ENCODE measurements around the gene NTM.
"Not testable (repeated sequence)": the region's sequence is repeated elsewhere in the genome, so short reads cannot be mapped to it uniquely, and the experiment has no call there.

NTM gene

DNA sequence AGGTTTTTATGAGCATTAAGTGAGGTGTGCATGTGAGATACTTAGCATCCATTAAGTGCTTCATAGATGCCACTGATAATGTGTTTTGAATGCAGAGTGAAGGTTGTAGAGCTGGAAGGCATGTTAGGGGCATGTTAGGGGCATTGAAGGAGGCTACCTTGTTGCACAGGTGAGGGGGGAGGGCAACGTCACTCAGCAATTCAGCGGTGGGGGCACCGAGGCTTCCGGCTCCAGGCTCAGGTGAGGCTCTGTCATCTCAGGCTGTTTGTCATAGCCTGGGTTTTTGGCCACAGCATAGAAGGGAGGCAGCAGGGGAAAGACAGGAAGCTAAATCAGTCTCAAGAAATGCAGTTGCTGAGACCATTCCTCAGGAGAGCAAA is 299.0 kb downstream of the NTM start:
- no peak for DNase-seq (ENCODE audit: low read depth)

DNA sequence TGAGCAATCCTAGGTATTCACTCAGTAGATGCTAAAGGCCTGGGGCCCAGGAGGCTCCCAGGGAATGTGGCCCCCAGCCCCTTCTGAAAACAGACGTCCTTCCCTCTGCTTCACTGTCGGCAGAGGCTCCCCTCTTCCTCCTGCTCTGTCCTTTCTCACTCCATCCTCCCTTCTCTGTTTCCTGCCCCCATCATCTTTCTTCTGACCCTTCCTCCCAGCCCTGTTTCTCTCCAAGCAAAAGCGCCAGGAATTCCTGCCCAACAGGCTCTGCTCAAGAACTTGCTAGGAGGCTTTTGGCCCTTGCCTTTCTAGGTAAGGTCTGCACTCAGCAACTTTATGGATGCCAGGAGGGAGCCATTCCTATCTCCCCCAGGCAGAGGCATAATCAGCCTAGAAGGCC is 300.5 kb downstream of the NTM start:
- DNase-seq (ENCODE audit: low read depth), result no peak

DNA sequence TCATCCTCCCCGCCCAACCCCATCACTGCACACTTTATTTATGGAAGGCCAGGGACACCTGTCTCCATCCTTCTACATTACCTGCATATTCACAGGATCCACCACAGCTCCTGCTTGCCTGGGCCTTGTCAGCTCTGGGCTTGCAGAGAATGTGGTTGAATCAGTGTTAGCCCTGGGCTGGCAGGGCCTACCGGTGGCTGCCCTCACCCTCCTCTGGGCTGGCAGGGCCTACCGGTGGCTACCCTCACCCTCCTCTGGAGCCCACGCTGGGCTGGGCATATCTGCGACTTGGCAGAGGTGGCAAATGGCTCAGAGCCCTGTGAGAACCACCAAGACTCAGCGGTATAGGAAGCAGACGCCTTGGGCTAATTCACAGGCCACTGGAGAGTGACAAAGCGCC is 300.9 kb downstream of the NTM start:
- no peak for DNase-seq (ENCODE audit: low read depth)

DNA sequence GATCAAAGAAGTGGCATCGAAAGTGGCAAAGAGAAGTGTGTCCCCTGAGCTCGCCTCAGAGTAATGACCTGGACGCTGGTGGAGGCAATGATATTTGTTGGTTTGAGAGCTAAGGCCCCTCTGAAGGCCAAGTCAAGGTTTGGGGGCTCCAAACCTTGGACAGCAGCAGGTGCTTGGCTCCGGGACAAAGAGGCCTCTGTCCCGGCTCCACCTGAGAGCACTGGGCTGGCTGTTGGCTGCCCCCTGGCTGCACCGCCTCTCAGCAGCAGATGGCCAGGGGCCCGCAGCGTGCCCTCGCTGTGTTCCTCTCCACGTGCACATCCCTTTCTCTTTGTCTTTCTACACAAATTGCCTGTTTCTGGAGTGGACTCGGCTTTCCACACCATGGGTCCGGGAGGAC is 301.3 kb downstream of the NTM start:
- DNase-seq (ENCODE audit: low read depth), result no peak

DNA sequence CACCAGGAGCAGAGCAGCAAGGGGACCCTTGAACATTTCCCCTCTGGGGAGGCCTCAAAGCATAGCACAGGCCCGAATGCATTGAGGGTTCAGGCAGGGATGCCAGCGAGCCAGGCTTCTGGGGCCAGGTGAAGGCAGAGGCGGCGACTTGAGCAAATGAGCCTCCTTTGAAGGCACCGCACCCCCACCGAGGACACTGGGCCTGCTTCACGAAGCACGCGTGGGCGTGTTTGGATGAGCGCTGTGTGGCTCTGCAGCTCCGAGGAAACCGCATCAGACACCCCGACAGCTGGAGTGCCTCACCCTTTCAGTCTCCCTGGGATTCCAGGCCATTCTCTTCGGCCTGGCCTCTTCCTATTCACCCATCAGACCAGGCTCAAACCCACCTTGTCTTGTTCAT is 301.8 kb downstream of the NTM start:
- DNase-seq (ENCODE audit: low read depth), result no peak

DNA sequence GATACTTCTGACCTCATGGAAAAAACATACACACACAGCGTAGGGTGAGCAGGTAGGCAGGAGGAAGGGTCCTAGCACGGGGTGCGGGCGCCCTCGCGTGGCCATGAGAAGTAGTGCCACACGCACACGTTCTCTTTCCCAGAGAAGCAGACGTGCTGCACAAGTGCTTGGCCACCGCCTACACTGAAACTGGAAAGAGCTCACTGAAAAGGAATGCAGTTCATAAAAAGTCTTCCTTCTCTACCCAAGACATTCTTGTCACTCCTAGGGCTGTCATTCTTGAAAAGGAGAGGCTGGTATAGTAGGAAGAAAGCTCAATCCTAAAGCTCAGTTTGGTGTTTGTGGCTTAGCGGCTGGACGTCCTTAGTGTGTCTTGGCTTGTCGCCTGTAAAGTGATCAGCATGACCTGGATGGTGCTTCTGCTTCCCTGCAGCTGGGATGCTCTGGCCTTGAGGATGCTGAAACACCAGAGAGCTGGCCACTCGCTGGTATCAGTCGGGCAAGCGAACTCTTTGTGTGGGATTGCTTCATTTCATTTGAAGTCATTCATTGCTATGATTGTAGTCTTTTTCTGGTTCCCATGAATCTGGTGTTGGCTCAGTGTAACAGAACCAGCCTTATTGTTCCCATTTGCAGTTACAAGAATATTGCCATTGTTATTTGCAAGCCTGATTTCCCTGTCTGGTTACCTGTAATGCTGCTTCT is 303.8 kb downstream of the NTM start:
- DNase-seq (ENCODE audit: low read depth), result peak; percentile 68

DNA sequence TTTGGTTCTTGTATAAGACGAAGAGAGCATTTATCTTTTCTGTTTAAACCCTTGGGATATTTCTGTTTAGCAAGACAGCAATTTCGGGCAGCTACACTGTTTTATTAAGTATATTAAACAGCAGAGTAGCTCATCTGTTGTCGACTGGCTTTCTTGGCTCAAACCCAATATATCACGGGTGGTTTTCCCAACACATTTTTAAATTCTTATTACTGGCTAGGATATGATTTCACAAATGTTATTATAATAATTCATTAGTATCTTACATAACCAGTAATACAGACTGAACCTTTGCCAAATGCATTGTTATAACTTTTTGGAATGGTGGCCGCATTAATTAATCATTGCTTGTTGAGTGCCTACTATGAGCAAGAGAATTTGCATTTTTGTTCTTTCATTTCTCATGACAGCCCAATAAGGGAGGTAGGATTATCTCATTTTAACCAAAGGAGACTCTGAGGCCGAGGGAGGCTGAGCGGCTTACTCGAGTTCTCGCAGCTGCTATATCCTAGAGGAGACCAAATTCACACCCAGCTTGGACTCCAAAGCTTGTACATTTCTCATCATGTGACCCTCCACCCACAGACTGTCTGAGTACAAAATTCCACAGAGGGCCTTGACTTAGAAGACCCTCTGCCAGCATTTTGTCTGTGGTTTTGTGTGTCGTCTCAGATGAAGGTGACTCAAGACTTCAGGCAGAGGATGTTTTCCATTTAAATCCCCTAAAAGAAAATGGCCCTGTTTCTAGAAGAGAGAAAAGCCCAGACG is 304.9 kb downstream of the NTM start:
- no peak for DNase-seq (ENCODE audit: low read depth)

DNA sequence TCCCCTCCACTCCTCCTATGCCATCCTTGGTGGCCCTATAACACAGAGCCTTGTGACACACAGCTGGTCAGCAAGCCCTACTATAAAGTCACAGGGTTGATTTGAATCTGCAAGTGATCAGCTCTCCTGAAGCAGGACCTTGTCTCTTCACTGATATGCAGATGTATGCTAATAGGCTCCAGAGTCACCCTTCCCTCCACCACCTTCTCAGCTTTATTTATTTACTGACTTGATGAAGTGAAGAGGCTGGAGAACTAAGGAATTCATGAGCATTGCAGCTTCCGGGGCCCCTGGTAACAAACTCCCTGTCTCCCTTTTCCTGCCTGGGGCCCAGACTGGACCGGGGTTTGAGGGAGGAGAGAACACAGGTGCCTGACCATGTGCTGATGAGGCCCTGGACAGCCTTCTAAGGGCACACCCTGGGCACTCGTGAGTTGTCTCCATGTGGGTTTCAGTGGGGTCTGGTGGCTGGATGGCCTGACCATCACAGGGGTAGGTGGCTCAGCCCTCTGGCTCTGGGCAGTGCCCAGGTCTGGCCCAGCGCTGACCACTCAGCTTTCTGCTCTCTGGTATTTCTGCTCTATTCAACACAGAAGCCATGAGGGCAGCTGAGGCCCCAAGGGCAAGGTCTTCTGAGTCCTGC is 307.5 kb downstream of the NTM start:
- no peak for DNase-seq (ENCODE audit: low read depth)

DNA sequence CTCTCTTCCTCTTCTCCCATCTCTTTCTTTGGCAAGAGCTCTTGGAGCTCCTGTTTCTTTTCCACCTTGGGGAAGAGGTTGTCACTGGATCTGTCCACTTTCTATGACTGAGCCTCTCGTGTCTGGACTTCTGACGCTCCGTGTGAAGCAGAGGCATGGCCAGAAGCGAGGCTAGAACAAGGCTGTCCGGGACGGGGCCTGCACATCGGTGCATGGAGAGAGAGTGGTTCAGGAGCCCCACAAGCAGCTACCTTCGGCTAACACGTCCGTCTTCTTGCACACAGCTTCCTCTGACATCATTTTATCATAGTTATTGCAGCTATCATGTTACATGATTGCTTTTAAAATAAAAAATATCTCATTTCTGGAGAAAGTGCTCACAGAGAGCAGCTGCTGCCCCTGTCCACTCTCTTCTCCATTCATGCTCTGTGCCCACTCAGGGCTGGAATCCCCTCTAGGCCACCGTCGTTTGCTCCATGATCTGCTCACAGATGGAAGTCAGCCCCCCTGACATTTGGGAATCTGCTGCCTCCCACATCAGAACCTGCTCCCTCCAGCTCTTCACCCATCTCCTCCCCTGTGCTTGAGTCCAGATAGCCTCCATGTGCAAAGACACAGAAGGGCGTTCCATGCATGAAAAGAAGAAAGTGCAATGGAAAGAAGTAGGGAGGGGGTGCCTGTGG is 308.4 kb downstream of the NTM start:
- DNase-seq (ENCODE audit: low read depth), result no peak

DNA sequence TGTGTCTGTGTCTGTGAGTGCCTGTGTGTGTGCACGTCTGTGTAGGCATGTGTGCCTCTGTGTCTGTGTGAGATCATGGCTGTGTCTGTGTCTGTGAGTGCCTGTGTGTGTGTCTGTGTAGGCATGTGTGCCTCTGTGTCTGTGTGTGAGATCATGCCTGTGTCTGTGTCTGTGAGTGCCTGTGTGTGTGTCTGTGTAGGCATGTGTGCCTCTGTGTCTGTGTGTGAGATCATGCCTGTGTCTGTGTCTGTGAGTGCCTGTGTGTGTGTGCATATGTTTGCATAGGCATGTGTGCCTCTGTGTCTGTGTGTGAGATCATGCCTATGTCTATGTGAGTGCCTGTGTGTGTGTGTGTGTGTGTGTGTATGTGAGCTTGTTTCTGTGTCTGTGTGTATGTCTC is 310.0 kb downstream of the NTM start:
- not testable (repeated sequence) for DNase-seq (ENCODE audit: low read depth)

DNA sequence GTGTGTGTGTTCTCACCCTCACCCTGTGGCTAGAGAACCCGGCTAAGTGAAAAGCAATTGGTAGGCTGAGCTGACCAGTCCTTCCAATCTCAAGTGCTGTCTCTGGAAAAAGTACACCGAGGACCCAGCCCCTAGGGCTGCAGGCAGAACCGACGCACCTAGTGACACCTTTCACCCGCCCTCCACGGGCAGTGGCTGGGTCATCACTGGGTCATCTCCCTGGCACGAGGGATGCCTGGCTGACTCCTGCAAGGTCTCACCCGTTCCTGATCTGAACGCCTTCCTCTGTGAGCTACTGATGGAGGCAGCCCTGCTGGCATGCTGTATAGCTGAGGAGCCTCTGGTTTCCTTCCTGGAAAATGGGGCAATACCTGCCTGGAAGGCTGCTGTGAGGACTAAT is 311.5 kb downstream of the NTM start:
- no peak for DNase-seq (ENCODE audit: low read depth)

DNA sequence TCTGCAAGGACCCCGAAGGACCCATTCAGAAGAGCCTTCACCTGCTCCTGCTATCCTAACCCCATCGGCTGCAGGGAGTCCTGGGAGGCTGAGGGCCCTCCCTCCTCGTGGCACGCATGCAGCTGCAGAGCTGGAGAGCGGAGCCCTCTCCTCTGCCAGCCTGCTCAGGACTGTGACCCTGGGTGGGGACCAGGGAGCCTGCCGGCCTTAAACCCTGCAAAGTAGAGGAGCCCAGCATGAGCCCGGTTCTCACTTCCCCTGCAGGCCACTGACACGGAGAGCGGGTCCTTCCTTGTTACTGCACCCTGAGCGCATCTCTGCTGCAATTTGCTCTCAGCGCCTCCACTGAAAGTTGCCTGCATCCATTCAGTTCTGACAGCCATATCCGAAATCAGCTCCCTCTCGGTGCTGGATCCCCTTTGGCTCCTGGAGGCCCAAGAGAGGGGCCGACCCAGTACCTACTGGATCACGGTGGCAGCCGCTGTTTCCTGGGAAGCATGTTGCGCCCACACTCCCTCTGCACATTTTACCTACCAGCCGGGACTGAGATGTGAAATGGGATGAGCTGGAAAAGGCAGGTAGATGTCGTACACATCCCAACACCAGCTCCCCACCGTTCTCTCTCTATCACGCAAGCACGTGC is 312.1 kb downstream of the NTM start:
- no peak for DNase-seq (ENCODE audit: low read depth)

DNA sequence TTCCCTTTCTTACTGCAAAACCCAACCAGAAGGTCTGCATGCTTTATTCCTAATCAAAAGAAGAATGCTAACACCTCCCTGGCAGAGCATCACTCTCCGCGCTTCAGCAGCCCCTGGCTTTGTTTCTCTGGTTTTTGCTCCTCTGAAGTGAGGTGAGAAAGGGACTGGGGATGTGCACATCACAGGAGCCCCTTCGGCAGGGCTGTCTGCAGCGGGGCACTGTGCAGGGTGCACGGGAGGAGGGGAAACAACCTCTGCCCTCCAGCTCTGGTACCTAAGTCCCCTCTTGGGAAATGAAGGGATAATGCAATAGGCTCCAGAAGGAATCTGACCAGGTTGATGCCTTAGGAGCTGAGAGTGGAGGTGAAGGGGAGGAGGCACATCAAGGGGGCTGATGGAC is 312.7 kb downstream of the NTM start:
- no peak for DNase-seq (ENCODE audit: low read depth)

DNA sequence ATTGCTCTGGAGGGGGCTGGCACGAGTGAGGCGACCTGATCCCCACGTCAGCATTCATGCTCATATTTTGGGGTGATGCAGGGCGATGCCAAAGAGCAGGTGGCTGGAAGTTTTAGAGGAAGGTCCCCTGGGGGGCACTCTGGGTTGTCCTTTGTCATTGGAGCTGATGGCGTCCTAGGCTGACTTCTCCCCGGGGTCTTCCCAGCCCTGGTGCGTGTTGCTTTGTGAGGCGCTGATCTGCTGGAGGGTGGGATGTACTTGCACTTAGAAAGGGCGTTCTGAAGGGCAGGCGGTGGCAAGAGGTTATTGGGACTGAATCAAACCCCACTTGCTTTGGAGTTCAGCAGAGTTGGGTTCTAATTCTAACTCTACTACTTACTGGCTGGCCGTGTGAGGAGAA is 313.3 kb downstream of the NTM start:
- DNase-seq (ENCODE audit: low read depth), result no peak

DNA sequence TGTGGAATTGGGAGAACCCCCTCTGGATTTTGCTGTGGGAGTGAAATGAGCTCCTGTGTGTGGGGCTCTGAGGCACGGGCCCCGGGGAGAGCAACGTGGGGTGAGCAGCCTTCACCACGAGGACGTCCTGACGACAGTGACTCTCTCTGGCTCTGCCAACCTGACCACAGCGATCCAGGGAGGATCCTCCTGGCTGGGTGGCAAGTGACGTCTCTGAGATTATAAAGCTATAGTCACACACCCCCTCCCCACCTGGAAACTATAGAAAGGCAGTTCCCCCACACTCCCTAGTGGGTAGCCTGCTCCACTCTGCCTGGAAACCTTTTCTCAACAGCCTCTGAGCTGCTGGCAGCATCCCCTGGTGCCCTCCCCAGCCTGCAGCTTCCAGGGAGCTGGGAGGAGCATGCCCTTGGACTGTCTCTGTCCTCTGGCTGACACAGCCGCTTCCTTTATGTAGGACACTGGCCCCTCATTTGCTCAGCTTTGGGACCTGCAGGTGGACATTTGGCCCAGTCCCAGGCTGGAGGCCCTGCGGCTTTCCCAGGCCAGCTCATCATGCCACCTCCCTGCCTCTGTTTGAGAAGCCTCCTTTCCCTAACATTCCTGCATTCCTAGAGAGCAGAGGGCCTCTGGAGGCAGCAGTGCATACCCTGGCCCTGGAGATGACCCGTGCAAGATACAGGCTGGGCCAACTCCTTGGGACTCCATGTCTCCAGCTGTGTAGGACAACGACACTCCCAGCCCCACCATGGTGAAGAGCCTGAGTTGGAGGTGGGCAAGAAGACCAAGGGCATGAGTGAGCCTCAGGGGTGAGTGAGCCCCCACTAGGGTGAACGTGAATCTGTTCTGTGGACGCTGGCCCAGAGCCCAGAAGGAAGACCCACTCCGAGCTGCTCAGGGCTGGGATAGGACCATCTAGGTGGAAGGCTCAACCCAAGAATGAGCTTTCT is 314.0 kb downstream of the NTM start:
- DNase-seq (ENCODE audit: low read depth), result no peak

DNA sequence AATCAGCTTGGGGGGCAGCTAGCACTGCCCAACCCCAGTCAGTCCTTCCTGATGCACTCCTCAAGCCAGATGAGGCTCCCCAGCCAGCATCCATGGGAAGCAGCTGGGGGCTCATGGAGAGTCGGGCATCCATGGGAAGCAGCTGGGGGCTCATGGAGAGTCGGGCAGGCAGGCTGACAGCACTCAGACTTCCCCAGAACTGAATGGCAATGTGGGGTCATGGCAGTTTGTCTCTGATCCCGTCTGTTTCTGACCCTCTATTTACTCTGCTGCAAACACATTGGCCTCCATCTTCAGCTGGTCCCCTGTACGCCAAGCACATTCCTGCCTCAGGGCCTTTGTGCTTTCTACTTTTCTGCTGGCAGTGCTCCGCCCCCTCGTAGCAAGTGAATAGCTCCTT is 314.8 kb downstream of the NTM start:
- no peak for DNase-seq (ENCODE audit: low read depth)

DNA sequence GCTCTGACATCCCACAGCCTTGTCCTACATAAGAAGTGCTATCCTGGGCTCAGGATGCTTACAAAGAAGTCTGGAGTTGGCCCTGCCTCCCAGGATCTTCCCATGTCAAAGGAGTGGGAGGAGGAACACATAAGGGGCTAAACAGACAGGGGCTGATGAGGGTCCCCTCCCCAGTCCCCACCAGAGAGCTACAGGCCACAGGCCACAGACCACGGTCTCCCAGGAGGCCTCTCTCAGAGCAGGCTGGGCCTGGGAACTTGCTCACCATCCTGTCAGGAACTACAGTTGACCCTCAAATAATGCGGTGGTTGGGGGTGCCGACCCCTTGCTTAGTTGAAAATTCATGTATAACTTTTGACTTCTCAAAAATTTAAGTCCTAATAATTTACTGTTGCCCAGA is 315.5 kb downstream of the NTM start:
- no peak for DNase-seq (ENCODE audit: low read depth)

DNA sequence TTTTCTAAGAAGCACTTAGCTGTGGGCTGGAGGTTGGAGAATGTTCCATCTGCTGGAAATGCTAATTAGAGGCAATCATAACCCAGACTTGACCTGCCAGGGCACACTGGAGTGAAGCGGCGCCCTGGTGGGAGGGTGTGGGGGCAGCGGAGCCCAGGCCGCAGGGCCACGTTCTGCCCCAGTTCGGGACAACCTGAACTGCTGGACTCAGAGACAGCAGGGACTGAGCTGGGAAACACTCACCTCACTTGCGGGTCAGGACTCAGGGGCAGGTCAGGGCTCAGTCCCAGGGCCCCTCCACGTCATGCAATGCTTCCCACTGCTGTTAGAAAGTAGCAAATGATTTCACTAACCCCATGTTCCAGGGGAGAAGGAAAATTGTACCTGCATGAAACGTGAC is 316.4 kb downstream of the NTM start:
- DNase-seq (ENCODE audit: low read depth), result no peak

DNA sequence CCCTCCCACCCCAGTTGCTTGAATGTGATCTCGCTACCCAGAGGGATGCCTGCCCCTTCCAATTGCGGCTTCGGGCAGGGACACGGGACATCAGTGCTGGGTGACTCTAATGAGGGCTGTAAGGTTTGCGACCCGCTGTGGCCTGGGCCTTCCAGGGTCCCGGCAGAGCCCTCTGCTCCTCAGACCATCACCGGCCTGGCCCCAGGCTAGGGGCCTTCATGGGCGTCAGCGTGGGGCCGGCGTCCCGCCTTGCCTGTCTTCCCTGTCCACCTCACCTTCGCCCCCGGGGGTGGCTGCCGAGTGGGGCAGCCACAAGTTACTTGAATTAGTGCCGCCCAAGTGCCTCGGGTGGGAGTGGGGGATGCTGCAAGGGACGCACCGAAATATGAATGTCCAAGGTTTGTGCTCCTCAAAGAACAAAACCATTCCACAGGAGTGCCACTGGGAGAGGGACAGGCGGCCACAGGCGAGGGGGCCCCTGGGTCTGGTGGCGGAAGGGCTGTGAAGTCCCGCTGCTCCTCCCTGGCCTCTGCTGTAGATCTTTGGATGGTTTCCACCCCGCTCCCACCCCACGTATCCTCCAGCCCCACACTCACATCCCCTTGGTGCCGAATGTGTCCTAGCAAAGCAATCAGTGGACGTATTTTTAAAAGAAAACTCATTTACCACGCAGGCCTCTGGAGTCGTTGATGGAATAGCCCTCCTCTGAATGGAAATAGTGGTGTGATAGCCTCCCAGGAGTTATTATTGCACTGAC is 317.1 kb downstream of the NTM start:
- DNase-seq (ENCODE audit: low read depth), result no peak

DNA sequence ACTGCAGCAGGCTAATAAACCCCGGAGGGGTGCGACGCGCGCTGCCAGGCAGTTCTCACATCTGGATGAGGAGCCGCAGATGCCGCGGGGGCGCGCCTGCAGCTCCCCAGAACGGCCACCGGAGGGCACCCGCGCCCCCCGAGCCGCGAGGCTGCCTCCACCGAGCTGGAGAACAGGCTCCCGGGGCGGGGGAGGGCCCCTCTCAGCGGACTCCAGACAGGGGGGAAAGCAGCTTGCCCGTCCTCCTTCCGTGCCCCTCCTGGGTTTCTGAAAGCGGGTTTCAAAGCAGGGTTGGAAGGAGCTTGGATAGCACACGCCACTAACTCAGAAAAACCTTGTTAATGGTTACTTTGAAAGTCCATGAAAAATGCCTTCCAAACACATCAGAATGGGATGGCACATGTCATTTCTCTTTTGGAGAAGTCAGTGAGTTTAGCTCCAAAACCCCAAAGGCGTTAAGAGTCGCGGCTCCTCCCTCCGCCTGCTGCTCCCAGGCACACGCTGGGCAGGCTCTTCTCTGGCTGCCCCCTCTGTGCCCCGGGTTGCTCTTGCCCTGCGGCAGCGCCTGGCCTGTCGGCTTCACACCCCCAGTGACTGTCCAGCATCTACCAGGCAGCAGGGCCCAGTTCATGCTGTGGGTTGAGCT is 317.8 kb downstream of the NTM start:
- DNase-seq (ENCODE audit: low read depth), result peak; percentile 65

All from ELR (cell line).